Measurements from ENCODE around the gene LAGE3. TPM values are rescaled to one million over a fixed set of nuclear protein-coding genes. Genes with fewer than 3 reads are reported as not detected.
A peak's percentile ranks its signal among the peaks of the same experiment; 100 is the strongest.

LAGE3 gene, protein sequence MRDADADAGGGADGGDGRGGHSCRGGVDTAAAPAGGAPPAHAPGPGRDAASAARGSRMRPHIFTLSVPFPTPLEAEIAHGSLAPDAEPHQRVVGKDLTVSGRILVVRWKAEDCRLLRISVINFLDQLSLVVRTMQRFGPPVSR
- total RNA-seq, result 10 to 100 TPM; 10.7 to 24.1 (median 22.7) TPM
- polyA plus RNA-seq, result 10 to 100 TPM; 24.3 to 64.8 (median 27.4) TPM
- long read RNA-seq, donor 1, transcript LAGE3-201 (3 exons, 949 nt), result major isoform, 26 of 26 reads
- long read RNA-seq, donor 1, partial matches to known transcripts, result 0 of 26 reads
- long read RNA-seq, donor 1, other reads (novel, unspliced or antisense), result 0 of 26 reads
- long read RNA-seq, donor 2, transcript LAGE3-201 (3 exons, 949 nt), result major isoform, 33 of 33 reads
- long read RNA-seq, donor 2, partial matches to known transcripts, result 0 of 33 reads
- long read RNA-seq, donor 2, other reads (novel, unspliced or antisense), result 0 of 33 reads

DNA sequence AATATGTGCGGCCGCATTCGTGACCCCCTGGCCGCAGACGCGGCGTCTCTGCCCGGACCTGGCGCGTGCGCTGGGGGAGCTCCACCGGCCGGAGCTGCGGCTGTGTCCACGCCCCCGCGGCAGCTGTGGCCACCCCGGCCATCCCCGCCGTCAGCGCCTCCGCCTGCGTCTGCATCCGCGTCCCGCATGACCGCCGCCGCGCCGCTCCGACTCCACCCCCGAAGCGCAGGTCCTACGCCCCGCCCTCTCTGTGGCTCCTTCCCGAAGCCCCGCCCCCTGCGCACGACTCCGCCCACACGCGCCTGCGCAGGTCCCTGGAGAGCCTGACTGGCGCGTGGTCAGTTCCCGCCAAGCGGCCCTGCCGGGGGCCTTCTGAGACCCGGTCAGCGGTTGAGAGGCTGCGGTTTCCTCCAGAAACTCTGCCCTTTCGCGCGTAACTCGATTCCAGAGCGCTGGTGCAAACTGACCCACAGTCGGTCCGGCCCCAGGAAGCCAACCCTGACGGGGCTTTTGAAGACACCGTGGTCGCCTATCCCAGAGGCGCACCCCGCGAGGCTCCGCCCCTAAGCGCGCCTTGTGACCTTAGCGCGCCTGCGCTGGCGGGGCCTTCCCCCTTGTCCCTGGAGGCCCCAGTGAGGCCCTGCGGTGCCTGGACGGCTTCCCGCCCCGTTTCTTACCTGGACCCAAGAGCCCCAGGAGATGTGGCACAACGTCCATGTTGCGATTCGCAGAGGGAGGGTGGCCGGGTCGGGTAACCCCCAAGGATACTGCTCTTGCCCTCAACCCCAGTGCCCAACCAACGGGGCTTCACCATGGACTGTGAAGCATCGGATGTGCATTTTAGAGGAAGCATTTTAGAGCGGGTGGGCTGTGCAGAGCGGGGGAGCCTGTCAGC lies at the start of gene LAGE3:
LAGE3 (minus strand) TSS at position 554 of the 895 bp plus-strand sequence; CDS start at position 188, 366 bp downstream.
- Histone ChIP-seq H3K27me3 (ENCODE audit: insufficient read depth in 3 of 3, low read length in 2 of 3) (no peaks in the 10 kb centered on the region), H3K36me3 (ENCODE audit: insufficient read depth in 1 of 2, low read depth in 1 of 2) (peaks cover 0 to 1% of the 10 kb centered on the region in 2 donors), H3K27ac (peak within 1 kb of the TSS; percentile 90), H3K4me3 (peak within 1 kb of the TSS; percentile 64), H3K9me3 (no peaks in the 10 kb centered on the region), H3K4me1 (peaks cover 3% of the 10 kb centered on the region)
- ATAC-seq, result peak; percentile 94 to 95 (median 94)
- WGBS, 3 donors, result 2 to 41% (median 6%) methylated on average over 24 to 85 of the region's 85 CpGs
- TF ChIP-seq, protein P1, sequence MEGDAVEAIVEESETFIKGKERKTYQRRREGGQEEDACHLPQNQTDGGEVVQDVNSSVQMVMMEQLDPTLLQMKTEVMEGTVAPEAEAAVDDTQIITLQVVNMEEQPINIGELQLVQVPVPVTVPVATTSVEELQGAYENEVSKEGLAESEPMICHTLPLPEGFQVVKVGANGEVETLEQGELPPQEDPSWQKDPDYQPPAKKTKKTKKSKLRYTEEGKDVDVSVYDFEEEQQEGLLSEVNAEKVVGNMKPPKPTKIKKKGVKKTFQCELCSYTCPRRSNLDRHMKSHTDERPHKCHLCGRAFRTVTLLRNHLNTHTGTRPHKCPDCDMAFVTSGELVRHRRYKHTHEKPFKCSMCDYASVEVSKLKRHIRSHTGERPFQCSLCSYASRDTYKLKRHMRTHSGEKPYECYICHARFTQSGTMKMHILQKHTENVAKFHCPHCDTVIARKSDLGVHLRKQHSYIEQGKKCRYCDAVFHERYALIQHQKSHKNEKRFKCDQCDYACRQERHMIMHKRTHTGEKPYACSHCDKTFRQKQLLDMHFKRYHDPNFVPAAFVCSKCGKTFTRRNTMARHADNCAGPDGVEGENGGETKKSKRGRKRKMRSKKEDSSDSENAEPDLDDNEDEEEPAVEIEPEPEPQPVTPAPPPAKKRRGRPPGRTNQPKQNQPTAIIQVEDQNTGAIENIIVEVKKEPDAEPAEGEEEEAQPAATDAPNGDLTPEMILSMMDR (IDR thresholded peaks at IDR 0.05), result no peak
- intact Hi-C loops (cut with DNase I), result no loop called here
- peak; percentile 92 to 97 for DNase-seq

DNA sequence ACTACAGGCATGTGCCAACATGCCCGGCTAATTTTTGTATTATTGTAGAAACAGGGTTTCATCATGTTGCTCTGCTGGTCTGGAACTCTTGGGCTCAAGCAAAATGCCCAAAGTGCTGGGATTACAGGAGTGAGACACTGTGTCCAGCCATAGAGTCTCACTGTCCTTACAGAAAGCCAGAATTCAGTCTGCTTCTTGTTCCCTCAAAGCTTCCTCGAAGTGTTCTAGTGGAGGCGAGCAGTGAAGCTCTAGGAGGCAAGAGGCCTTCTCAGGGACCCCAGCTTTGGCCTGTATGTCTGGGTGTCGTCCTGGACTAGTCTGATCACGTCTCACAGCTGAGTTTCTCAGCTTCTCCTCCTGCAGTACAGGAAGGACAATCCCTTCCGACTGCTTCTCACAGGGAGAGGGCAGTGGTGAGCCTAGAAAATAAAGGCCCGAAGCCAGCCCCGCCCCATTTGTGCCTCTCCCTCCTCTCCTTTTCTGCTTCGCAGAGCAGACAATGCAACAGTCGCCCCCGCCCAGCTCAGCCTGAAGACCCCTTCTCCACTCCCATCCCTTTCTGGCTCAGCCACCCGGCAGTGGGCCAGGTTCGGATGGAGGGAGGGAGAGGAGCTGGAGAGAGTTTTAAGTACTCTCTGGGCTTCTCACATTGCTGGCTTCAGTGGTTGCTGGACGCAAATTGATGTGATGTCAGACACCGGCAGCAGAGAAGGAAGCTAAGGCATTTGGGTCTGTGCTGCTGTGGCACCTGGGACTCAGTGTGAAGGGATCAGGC lies 48.0 kb upstream of the LAGE3 start:
- TF ChIP-seq, protein P1 (IDR thresholded peaks at IDR 0.05), result peak; percentile 37
- peak overlapping the region; percentile 45 for H3K4me3 ChIP-seq
- peak overlapping the region; percentile 71 for H3K27ac ChIP-seq
- intact Hi-C loops (cut with DNase I), result no loop called here
- H3K9me3 ChIP-seq, result no peaks in the 10 kb centered on the region
- peaks cover 4% of the 10 kb centered on the region for H3K4me1 ChIP-seq
- H3K27me3 ChIP-seq (ENCODE audit: insufficient read depth in 3 of 3, low read length in 2 of 3), result no peaks in the 10 kb centered on the region
- DNase-seq, result peak; percentile 73 to 85
- H3K36me3 ChIP-seq (ENCODE audit: insufficient read depth in 1 of 2, low read depth in 1 of 2), result peaks cover 0 to 6% of the 10 kb centered on the region in 2 donors
- WGBS, 3 donors, result 3 to 18% (median 7%) methylated on average over 12 to 15 of the region's 15 CpGs
- peak; percentile 80 to 93 (median 84) for ATAC-seq

DNA sequence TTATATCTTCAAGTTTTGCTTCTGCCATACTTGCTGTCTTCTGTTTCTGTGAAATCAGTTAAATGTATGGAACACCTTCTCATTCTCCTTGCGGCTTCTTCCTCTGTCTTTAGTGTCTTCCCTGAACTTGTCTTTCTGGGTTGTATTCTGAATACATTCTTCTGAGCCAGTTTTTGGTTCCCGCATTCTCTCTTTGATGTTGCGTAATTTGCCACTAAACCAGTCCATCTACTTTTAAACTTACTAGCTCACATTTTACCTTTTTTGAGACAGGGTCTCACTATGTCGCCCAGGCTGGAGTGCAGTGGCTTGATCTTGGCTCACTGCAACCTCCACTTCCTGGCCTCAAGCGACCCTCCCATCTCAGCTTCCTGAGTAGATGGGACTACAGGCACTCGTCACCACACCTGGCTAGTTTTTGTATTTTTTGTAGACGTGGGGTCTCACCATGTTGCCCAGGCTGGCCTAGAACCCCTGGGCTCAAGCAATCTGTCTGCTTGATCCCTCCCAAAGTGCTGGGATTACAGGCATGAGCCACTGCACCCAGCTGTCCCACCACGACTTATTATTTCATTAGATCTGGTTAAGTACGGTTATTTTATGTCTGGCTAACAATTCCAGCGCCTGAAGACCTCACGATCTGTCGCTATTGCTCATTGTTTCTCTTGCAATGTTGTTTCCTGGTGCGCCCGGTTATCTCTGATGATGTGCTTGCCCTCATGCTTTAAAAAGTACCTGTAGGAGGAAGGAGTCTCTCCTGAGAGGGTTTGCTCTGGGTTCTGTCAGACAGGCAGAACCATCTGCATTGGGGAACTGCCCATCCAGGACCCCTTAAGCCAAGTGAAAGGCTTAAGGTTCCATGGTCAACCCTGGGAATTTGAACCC lies 46.8 kb upstream of the LAGE3 start:
- DNase-seq, result no peak
- intact Hi-C loops (cut with DNase I), result no loop called here
- Histone ChIP-seq H3K27me3 (ENCODE audit: insufficient read depth in 3 of 3, low read length in 2 of 3) (no peaks in the 10 kb centered on the region), H3K4me1 (peaks cover 4% of the 10 kb centered on the region), H3K9me3 (no peaks in the 10 kb centered on the region), H3K4me3 (no peak overlapping the region), H3K27ac (no peak overlapping the region), H3K36me3 (ENCODE audit: insufficient read depth in 1 of 2, low read depth in 1 of 2) (no peaks in the 10 kb centered on the region)
- 67 to 75% (median 74%) methylated on average over 14 of the region's 14 CpGs for WGBS, 3 donors
- no peak for ATAC-seq
- TF ChIP-seq, protein P1 (IDR thresholded peaks at IDR 0.05), result no peak

DNA sequence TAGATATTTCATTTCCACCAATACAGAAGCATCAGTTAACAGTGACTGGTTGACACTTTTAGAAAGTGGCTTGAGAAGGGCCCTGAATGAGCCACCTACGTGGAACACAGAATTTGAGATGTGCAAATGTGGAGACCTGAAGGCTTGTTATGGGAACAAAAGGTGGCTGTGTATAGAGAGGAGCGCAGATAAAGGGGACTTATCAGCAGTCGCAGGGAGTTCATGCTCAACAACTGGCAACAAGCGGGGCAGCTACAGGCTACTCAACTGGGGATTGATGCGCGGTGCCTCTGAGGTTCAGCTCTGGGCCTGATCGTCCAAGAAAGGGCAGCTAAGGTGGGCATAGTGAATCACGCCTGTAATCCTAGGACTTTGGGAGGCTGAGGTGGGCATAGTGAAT lies 40.3 kb upstream of the LAGE3 start:
- intact Hi-C loops (cut with DNase I), result no loop called here
- H3K36me3 ChIP-seq (ENCODE audit: insufficient read depth in 1 of 2, low read depth in 1 of 2), result no peaks in the 10 kb centered on the region
- no peak overlapping the region for H3K4me3 ChIP-seq
- H3K27ac ChIP-seq, result no peak overlapping the region
- WGBS, 3 donors, result 89 to 97% (median 95%) methylated on average over 7 to 8 of the region's 8 CpGs
- no peaks in the 10 kb centered on the region for H3K4me1 ChIP-seq
- H3K9me3 ChIP-seq, result no peaks in the 10 kb centered on the region
- H3K27me3 ChIP-seq (ENCODE audit: insufficient read depth in 3 of 3, low read length in 2 of 3), result no peaks in the 10 kb centered on the region
- TF ChIP-seq, protein P1 (IDR thresholded peaks at IDR 0.05), result no peak
- ATAC-seq (no peak), DNase-seq (no peak)

All from psoas muscle (tissue), 8 donors.